SK-N-SH (cell line): ENCODE data around the gene SMARCD2. TPM values are rescaled to one million over a fixed set of nuclear protein-coding genes. Genes with fewer than 3 reads are reported as not detected.

Experiments
- CTCF ChIA-PET: fragments of 300-600, 350-600 bp; formaldehyde crosslinking; extraction: SDS; loops from one replicate; lab custom pipeline; 2021; lab: Yijun Ruan, JAX
- POLR2A ChIA-PET: fragments of 350-600 bp; sonication (Branson Sonifier 250); formaldehyde crosslinking; extraction: SDS; loops from one replicate; lab custom pipeline; 2020; ENCODE audit warnings: antibody characterized with exemption, inconsistent platforms; lab: Yijun Ruan, JAX
- DNase-seq: peaks from one replicate; pipeline ENCODE4 v3.0.0; 2012
- H2AFZ ChIP-seq: fragments of 200-600 bp; sonication (generic); 2 replicates; pipeline ENCODE4 v1.8.1; 2016; ENCODE audit warnings: antibody characterized with exemption, mild to moderate bottlenecking, low read depth
- H3F3A ChIP-seq: fragments of 200-600 bp; sonication (generic); replicated peaks from 2 replicates; pipeline ENCODE3; 2016; ENCODE audit warnings: antibody characterized with exemption, mild to moderate bottlenecking; ENCODE audit not compliant: insufficient read depth
- H3K27ac ChIP-seq, 2 experiments: fragments of 200-500 bp in 1 of 2; fragments of 200-600 bp in 1 of 2; sonication (Bioruptor generic) in 1 of 2; sonication (generic), shearing (Covaris generic) in 1 of 2; 2 replicates each; pipeline versions ENCODE4 v1.5.1 to v1.6.1; 2014 to 2016; ENCODE audit warnings: low read depth in 2 of 2, inconsistent platforms in 1 of 2, low read length in 1 of 2, mild to moderate bottlenecking in 1 of 2, mixed read lengths in 1 of 2
- H3K27me3 ChIP-seq: fragments of 200-600 bp; sonication (generic), shearing (Covaris generic); 2 replicates; pipeline ENCODE4 v1.6.1; 2016; ENCODE audit warnings: mixed run types; ENCODE audit not compliant: insufficient read depth
- H3K36me3 ChIP-seq, 2 experiments: fragments of 200-500 bp in 1 of 2; fragments of 200-600 bp in 1 of 2; sonication (Bioruptor generic) in 1 of 2; sonication (generic) in 1 of 2; replicated peaks in 1 of 2; 2 replicates each; pipeline versions ENCODE3 to v1.5.1; 2014 to 2016; ENCODE audit warnings: low read length in 1 of 2, mild to moderate bottlenecking in 1 of 2; ENCODE audit not compliant: insufficient read depth in 2 of 2, control insufficient read depth in 1 of 2
- H3K4me1 ChIP-seq, 2 experiments: fragments of 200-500 bp in 1 of 2; fragments of 200-600 bp in 1 of 2; sonication (Bioruptor generic) in 1 of 2; sonication (generic), shearing (Covaris generic) in 1 of 2; 2 replicates each; pipeline versions ENCODE4 v1.5.1 to v1.6.1; 2014 to 2016; ENCODE audit warnings: low read depth in 1 of 2, low read length in 1 of 2, mixed run types in 1 of 2; ENCODE audit not compliant: insufficient read depth in 2 of 2, control insufficient read depth in 1 of 2
- H3K4me2 ChIP-seq: fragments of 200-600 bp; sonication (generic), shearing (Covaris generic); 2 replicates; pipeline ENCODE4 v1.6.1; 2017; ENCODE audit warnings: mixed run types
- H3K4me3 ChIP-seq, 2 experiments: fragments of 200-500 bp in 1 of 2; fragments of 200-600 bp in 1 of 2; sonication (Bioruptor generic) in 1 of 2; sonication (generic), shearing (Covaris generic) in 1 of 2; 2 replicates each; pipeline versions ENCODE4 v1.5.1 to v1.8.1; 2014 to 2016; ENCODE audit warnings: low read depth in 2 of 2, inconsistent platforms in 1 of 2, low read length in 1 of 2, mild to moderate bottlenecking in 1 of 2, mixed read lengths in 1 of 2, moderate library complexity in 1 of 2
- H3K79me2 ChIP-seq: fragments of 200-600 bp; sonication (generic); 2 replicates; pipeline ENCODE4 v1.8.1; 2017; ENCODE audit warnings: mild to moderate bottlenecking; ENCODE audit not compliant: insufficient read depth
- H3K9ac ChIP-seq: fragments of 200-600 bp; sonication (generic); 2 replicates; pipeline ENCODE4 v1.6.1; 2017; ENCODE audit warnings: mixed run types
- H3K9me2 ChIP-seq: fragments of 200-600 bp; sonication (generic); 2 replicates; pipeline ENCODE4 v1.6.1; 2017; ENCODE audit warnings: mixed run types
- H3K9me3 ChIP-seq: fragments of 200-600 bp; sonication (generic); 2 replicates; pipeline ENCODE4 v1.6.1; 2017; ENCODE audit warnings: mixed run types, mild to moderate bottlenecking, moderate library complexity
- H4K20me1 ChIP-seq: fragments of 200-600 bp; sonication (generic); 2 replicates; pipeline ENCODE4 v1.6.1; 2017; ENCODE audit warnings: mild to moderate bottlenecking, mixed run types; ENCODE audit not compliant: insufficient read depth
- CHD2 ChIP-seq: fragments of 150-350 bp; IDR thresholded peaks from 2 replicates; pipeline ENCODE4 v1.6.1; 2018; ENCODE audit warnings: low read length; ENCODE audit not compliant: partially characterized antibody
- EP300 ChIP-seq, 2 experiments: IDR thresholded peaks; 2 replicates each; pipeline versions ENCODE4 v1.4.0 to v1.6.1; 2012; ENCODE audit warnings: borderline replicate concordance in 1 of 2, low read depth in 1 of 2, low read length in 1 of 2
- EZH2phosphoT487 ChIP-seq: fragments of 200-600 bp; sonication (generic); IDR thresholded peaks from 2 replicates; pipeline ENCODE4 v1.6.1; 2017; ENCODE audit warnings: low read depth, mixed run types, mild to moderate bottlenecking, antibody characterized with exemption, moderate library complexity, borderline replicate concordance
- FOXM1 ChIP-seq: IDR thresholded peaks from 2 replicates; pipeline ENCODE4 v1.4.0; 2012; ENCODE audit warnings: low read depth, mild to moderate bottlenecking
- GABPA ChIP-seq: IDR thresholded peaks from 2 replicates; pipeline ENCODE4 v1.4.0; 2012; ENCODE audit warnings: low read depth, mild to moderate bottlenecking
- MEF2A ChIP-seq: IDR thresholded peaks from 2 replicates; pipeline ENCODE4 v1.4.0; 2012; ENCODE audit warnings: low read depth, borderline replicate concordance
- NFIC ChIP-seq: IDR thresholded peaks from 2 replicates; pipeline ENCODE4 v1.4.0; 2012; ENCODE audit warnings: borderline replicate concordance
- NRF1 ChIP-seq: IDR thresholded peaks from 2 replicates; pipeline ENCODE4 v1.6.1; 2012; ENCODE audit warnings: low read depth, mild to moderate bottlenecking, low read length
- RCOR1 ChIP-seq: fragments of 150-350 bp; IDR thresholded peaks from 2 replicates; pipeline ENCODE4 v1.6.1; 2017; ENCODE audit warnings: antibody characterized with exemption, low read length
- RFX5 ChIP-seq: IDR thresholded peaks from 2 replicates; pipeline ENCODE4 v1.6.1; 2012; ENCODE audit warnings: mild to moderate bottlenecking, improper control_type of control experiment, low read length
- SIN3A ChIP-seq: IDR thresholded peaks from 2 replicates; pipeline ENCODE4 v1.6.1; 2012; ENCODE audit warnings: low read depth, mild to moderate bottlenecking, low read length, moderate library complexity, borderline replicate concordance
- SMC3 ChIP-seq: IDR thresholded peaks from 2 replicates; pipeline ENCODE4 v1.6.1; 2012; ENCODE audit warnings: low read depth, low read length, improper control_type of control experiment
- TCF12 ChIP-seq: IDR thresholded peaks from 2 replicates; pipeline ENCODE4 v1.4.0; 2012
- TEAD4 ChIP-seq: IDR thresholded peaks from 2 replicates; pipeline ENCODE4 v1.4.0; 2012; ENCODE audit warnings: mild to moderate bottlenecking, borderline replicate concordance; ENCODE audit not compliant: insufficient read depth
- WGBS: methylation state at CpG from one replicate; pipeline ENCODE4 v1.1.6; 2017; ENCODE audit warnings: low lambda C conversion rate; 5-methylcytosine and 5-hydroxymethylcytosine counted together
- polyA plus RNA-seq, 3 experiments: library from polyadenylated mRNA; depleted of rRNA; stranded (reverse); fragments of >200 nt; gene quantifications; 2 replicates each; pipeline ENCODE4 v1.2.3, GENCODE V29; 2012
- TF ChIP-seq, protein P1 (sequence below): IDR thresholded peaks from 2 replicates; pipeline ENCODE4 v1.4.0; 2012; ENCODE audit warnings: low read depth
- TF ChIP-seq, protein P2 (sequence below): IDR thresholded peaks from 2 replicates; pipeline ENCODE4; 2012
- TF ChIP-seq, protein P3 (sequence below): fragments of 150-350 bp; IDR thresholded peaks from 2 replicates; pipeline ENCODE4 v1.6.1; 2017; ENCODE audit warnings: antibody characterized with exemption, low read length, low read depth, borderline replicate concordance
- TF ChIP-seq, protein P4 (sequence below): fragments of 200-600 bp; sonication (generic); IDR thresholded peaks from 2 replicates; pipeline ENCODE4 v1.6.1; 2017; ENCODE audit warnings: antibody characterized with exemption, mild to moderate bottlenecking, moderate library complexity

Gene SMARCD2
- polyA plus RNA-seq, 1 of the 3 experiments (the other 2 are of a cell fraction), result 89.1 TPM

DNA sequence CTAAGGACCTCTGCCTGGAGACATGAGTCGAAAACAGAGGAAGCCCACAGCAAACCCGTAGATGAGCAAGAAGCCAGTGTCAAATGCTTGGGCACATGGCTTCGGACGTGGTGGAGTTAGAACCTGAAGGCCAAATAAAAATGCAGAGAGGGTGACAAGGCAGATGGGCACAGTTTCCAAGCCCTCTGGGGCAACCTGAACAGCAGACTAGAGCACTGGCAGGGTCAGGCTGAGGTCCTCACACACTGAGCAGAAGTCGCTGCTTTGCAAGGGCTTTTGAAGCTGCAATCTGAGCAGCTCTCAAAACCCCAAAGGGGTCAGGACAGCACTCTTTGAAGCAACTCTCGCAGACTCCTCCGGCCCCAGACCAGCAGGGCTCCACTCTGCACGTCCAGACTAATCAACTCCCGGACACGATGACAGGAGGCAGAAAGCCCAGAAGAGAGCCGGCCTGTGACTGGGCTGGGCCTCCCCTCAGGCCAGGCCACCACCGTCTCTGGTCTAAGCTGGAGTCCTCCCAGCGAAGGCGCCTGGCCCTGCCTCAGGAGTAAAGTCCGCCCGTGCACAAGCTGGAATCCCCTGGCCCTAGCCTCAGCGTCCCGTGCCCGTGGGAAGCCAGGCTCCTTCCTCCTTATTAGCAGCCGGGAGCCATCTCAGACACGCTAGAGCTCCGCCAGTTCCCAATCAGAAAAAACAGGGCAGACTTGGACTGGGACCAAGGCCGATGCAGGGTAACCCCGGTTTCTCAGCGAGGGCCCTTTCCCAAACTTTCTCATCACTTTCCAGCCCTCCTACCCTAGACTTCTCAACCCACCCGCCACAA is 924 bp downstream of the SMARCD2 start (continued):
- no peak for TF ChIP-seq EZH2phosphoT487
- TF ChIP-seq, protein P1, sequence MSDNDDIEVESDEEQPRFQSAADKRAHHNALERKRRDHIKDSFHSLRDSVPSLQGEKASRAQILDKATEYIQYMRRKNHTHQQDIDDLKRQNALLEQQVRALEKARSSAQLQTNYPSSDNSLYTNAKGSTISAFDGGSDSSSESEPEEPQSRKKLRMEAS, result peak; percentile 31; the same call in 1 of the 2 replicates
- TF ChIP-seq RFX5, result no peak; the same call in 1 of the 2 replicates
- TF ChIP-seq, protein P2, sequence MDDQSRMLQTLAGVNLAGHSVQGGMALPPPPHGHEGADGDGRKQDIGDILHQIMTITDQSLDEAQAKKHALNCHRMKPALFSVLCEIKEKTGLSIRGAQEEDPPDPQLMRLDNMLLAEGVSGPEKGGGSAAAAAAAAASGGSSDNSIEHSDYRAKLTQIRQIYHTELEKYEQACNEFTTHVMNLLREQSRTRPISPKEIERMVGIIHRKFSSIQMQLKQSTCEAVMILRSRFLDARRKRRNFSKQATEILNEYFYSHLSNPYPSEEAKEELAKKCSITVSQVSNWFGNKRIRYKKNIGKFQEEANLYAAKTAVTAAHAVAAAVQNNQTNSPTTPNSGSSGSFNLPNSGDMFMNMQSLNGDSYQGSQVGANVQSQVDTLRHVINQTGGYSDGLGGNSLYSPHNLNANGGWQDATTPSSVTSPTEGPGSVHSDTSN, result peak; percentile 96
- peak in 1 of 2 experiments; percentile 84; a peak in 3 of 4 replicates for TF ChIP-seq EP300 (IDR thresholded peaks at IDR 0.05; ENCODE audit: borderline replicate concordance in 1 of 2, low read depth in 1 of 2, low read length in 1 of 2)
- peak; percentile 26; the same call in 1 of the 2 replicates for TF ChIP-seq NFIC
- no peak for TF ChIP-seq MEF2A
- peak; percentile 96 for TF ChIP-seq TCF12

DNA sequence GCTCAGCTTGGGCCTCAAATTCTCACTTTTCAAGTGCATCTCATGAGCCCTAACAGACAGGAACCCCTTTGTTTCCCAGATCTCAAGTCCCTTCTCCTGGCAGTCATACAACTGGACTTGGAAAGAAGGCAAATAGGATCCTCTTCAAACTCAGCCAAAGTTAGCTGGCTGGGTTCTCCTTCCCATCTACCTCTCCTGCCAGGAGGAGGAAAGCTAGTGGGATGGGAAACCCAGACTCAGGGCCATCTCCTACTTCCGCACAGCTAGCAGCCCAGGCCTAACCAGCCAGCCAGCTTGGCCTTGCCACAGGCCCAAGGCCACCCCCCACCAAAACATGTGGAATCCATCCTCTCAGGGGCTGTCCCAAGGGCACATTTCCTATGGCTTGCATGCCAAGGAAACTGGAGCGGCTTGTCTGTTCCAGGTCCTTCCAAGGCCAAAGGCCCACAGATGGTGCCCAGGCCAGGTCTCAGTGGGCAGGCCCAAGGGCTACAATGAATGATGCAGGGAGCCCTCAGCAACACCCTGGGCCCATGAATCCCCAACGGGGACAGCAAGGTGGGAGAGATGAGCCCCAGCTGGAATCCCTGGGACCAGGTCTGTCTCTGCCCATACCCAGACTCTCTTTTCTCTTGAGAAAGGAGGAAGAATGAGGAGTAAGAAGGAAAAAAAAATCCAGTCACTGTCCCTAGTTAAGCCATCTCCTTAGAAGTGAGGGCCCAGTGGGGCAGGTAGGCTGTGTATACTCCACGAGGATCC is 1.7 kb downstream of the SMARCD2 start:
- H3F3A ChIP-seq, result peaks cover 9% of the 10 kb centered on the region
- TF ChIP-seq NFIC (no peak), NRF1 (no peak), TEAD4 (no peak), SIN3A (no peak), GABPA (no peak), SMC3 (no peak), RFX5 (no peak), FOXM1 (no peak), TCF12 (no peak), CHD2 (no peak), RCOR1 (no peak)
- TF ChIP-seq, protein P2, result no peak
- TF ChIP-seq, protein P3, sequence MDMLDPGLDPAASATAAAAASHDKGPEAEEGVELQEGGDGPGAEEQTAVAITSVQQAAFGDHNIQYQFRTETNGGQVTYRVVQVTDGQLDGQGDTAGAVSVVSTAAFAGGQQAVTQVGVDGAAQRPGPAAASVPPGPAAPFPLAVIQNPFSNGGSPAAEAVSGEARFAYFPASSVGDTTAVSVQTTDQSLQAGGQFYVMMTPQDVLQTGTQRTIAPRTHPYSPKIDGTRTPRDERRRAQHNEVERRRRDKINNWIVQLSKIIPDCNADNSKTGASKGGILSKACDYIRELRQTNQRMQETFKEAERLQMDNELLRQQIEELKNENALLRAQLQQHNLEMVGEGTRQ, result no peak
- TF ChIP-seq, protein P1, result no peak
- TF ChIP-seq, protein P4, sequence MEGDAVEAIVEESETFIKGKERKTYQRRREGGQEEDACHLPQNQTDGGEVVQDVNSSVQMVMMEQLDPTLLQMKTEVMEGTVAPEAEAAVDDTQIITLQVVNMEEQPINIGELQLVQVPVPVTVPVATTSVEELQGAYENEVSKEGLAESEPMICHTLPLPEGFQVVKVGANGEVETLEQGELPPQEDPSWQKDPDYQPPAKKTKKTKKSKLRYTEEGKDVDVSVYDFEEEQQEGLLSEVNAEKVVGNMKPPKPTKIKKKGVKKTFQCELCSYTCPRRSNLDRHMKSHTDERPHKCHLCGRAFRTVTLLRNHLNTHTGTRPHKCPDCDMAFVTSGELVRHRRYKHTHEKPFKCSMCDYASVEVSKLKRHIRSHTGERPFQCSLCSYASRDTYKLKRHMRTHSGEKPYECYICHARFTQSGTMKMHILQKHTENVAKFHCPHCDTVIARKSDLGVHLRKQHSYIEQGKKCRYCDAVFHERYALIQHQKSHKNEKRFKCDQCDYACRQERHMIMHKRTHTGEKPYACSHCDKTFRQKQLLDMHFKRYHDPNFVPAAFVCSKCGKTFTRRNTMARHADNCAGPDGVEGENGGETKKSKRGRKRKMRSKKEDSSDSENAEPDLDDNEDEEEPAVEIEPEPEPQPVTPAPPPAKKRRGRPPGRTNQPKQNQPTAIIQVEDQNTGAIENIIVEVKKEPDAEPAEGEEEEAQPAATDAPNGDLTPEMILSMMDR, result no peak
- H3K4me3 ChIP-seq, result peak overlapping the region; percentile 59 to 76
- ChIA-PET CTCF (interaction anchor here (0.7 to 9.1 kb wide), 8 partner anchors 7 to 664 kb away, joined by 3 to 96 read pairs (median 3); partner anchors contain the start of genes FTSJ3, MAP3K3 and PSMC5), POLR2A (interaction anchor here (0.6 to 9.2 kb wide), 6 partner anchors 11 to 401 kb away, joined by 3 to 108 read pairs (median 3); partner anchors contain the start of genes CCDC47, DDX42, FTSJ3 and PSMC5)
- peaks cover 23% of the 10 kb centered on the region; the same call in 1 of the 2 replicates for H4K20me1 ChIP-seq
- peak overlapping the region; percentile 67 to 97; a peak in 3 of 4 replicates for H3K27ac ChIP-seq
- H2AFZ ChIP-seq, result no peak overlapping the region
- DNase-seq, result no peak
- H3K9me2 ChIP-seq, result no peaks in the 10 kb centered on the region
- peak overlapping the region; percentile 93 for H3K4me2 ChIP-seq
- peak overlapping the region; percentile 89; the same call in 1 of the 2 replicates for H3K9ac ChIP-seq
- no peaks in the 10 kb centered on the region for H3K27me3 ChIP-seq
- peaks cover 13 to 15% of the 10 kb centered on the region in 2 experiments for H3K36me3 ChIP-seq
- no peaks in the 10 kb centered on the region for H3K9me3 ChIP-seq
- 43% methylated on average over 3 of the region's 4 CpGs for WGBS
- H3K4me1 ChIP-seq, result peaks cover 27 to 41% of the 10 kb centered on the region in 2 experiments
- H3K79me2 ChIP-seq, result peaks cover 65% of the 10 kb centered on the region
